Activated T-helper 1 cell treated with anti-CD3 and anti-CD28 coated beads, Interleukin-12 subunit alpha, Interleukin-12 subunit beta, Interleukin-2, Interleukin-4 antibody, amounts not matched to agents 30 ng/mL and 10 ng/mL and 1 ng/mL, durations not matched to agents 14 hours and 24 hours and 36 hours (primary cell): ENCODE measurements around the gene CEP97. TPM values are rescaled to one million over a fixed set of nuclear protein-coding genes. Genes with fewer than 3 reads are reported as not detected.
A peak's percentile ranks its signal among the peaks of the same experiment; 100 is the strongest.
"Not testable (repeated sequence)": the region's sequence is repeated elsewhere in the genome, so short reads cannot be mapped to it uniquely, and the experiment has no call there.

Source experiments
- DNase-seq: peaks from one replicate; pipeline ENCODE4 v3.0.0; 2021; ENCODE audit warnings: low spot score
- H3K27ac Mint-ChIP-seq: one replicate; pipeline ENCODE4 v1.8.0; 2021; ENCODE audit warnings: mild to moderate bottlenecking, mixed read lengths
- H3K27me3 Mint-ChIP-seq: one replicate; pipeline ENCODE4 v1.8.0; 2022; ENCODE audit warnings: mild to moderate bottlenecking, moderate library complexity, mixed read lengths; ENCODE audit not compliant: insufficient read depth
- H3K36me3 Mint-ChIP-seq: one replicate; pipeline ENCODE4 v1.8.0; 2021; ENCODE audit warnings: low read depth, mixed read lengths
- H3K4me1 Mint-ChIP-seq: one replicate; pipeline ENCODE4 v1.8.0; 2021; ENCODE audit warnings: low read depth, mixed read lengths
- H3K4me3 Mint-ChIP-seq: one replicate; pipeline ENCODE4 v1.8.0; 2021; ENCODE audit warnings: mild to moderate bottlenecking, moderate library complexity, mixed read lengths
- H3K9me3 Mint-ChIP-seq: one replicate; pipeline ENCODE4 v1.8.0; 2021; ENCODE audit warnings: mixed read lengths
- intact Hi-C: fragments of 100-400 bp; cut with micrococcal nuclease; formaldehyde crosslinking; loops from one replicate; pipeline ENCODE4 v1.15.1; 2024
- total RNA-seq: library from RNA; stranded (reverse); gene quantifications from 2 replicates; pipeline ENCODE4 v1.2.3, GENCODE V29; 2022

The CEP97 gene
- total RNA-seq, 1 donor from 2014 or later, result 20.2 TPM

DNA sequence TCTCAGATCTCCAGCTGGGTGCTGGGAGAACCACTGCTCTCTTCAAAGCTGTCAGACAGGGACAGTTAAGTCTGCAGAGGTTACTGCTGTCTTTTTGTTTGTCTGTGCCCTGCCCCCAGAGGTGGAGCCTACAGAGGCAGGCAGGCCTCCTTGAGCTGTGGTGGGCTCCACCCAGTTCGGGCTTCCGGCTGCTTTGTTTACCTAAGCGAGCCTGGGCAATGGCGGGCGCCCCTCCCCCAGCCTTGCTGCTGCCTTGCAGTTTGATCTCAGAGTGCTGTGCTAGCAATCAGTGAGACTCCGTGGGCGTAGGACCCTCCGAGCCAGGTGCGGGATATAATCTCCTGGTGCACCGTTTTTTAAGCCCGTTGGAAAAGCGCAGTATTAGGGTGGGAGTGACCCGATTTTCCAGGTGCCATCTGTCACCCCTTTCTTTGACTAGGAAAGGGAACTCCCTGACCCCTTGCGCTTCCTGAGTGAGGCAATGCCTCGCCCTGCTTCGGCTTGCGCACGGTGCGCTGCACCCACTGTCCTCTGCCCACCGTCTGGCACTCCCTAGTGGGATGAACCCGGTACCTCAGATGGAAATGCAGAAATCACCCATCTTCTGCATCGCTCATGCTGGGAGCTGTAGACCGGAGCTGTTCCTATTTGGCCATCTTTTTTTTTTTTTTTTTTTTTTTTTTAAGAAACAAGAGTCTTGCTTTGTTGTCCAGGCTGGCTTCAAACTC, 29.1 kb downstream of the CEP97 start:
- H3K9me3 Mint-ChIP-seq, intact Hi-C loops, H3K27ac Mint-ChIP-seq, H3K4me3 Mint-ChIP-seq, H3K27me3 Mint-ChIP-seq: not testable (repeated sequence)
- DNase-seq, result peak; percentile 16
- H3K4me1 Mint-ChIP-seq, result peaks cover 13% of the 10 kb centered on the region
- peaks cover 48% of the 10 kb centered on the region for H3K36me3 Mint-ChIP-seq

DNA sequence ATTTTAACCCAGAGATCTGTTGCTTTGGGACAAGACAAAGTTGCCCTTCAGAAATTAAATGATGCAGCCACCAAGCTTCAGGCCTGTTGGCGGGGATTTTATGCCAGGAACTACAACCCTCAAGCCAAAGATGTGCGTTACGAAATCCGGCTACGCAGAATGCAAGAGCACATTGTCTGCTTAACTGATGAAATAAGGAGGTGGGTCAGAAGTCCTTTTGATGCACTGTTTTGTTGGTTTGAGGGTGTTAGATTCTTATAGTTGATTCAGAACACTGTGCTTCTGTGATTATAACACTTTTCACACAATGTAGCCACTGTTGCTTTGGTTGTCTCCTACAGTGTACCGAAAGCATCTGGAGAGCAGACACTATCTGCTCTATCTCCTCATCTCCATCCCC, 33.8 kb downstream of the CEP97 start:
- Mint-ChIP-seq H3K9me3 (no peaks in the 10 kb centered on the region), H3K27ac (no peak overlapping the region), H3K4me3 (no peak overlapping the region), H3K4me1 (peaks cover 19% of the 10 kb centered on the region), H3K27me3 (no peaks in the 10 kb centered on the region), H3K36me3 (peaks cover 61% of the 10 kb centered on the region)
- intact Hi-C loops, result no loop called here
- DNase-seq, result no peak

GRCh38 chr3:101762041-101762646, 37.7 kb downstream of the CEP97 start:
- no peak for DNase-seq
- Mint-ChIP-seq H3K4me1 (peaks cover 19% of the 10 kb centered on the region), H3K27ac (no peak overlapping the region), H3K4me3 (no peak overlapping the region), H3K9me3 (no peaks in the 10 kb centered on the region), H3K27me3 (no peaks in the 10 kb centered on the region), H3K36me3 (peaks cover 52% of the 10 kb centered on the region)
- intact Hi-C loops, result no loop called here

GRCh38 chr3:101777745-101778281, 53.4 kb downstream of the CEP97 start:
- not testable (repeated sequence) for H3K27me3 Mint-ChIP-seq, H3K27ac Mint-ChIP-seq, H3K9me3 Mint-ChIP-seq, H3K36me3 Mint-ChIP-seq, DNase-seq
- H3K4me3 Mint-ChIP-seq, result peak overlapping the region; percentile 0
- H3K4me1 Mint-ChIP-seq, result peaks cover 28% of the 10 kb centered on the region
- intact Hi-C loops, result loop anchor here (2.0 to 5.0 kb wide), 3 partner anchors 71 to 1377 kb away; partner anchors contain the start of genes LNP1, NFKBIZ, PCNP and TOMM70

GRCh38 chr3:101778385-101779046, 54.1 kb downstream of the CEP97 start:
- Mint-ChIP-seq H3K36me3 (peaks cover 6% of the 10 kb centered on the region), H3K4me3 (peak overlapping the region; percentile 96), H3K9me3 (no peaks in the 10 kb centered on the region), H3K27me3 (no peaks in the 10 kb centered on the region), H3K27ac (peak overlapping the region; percentile 85), H3K4me1 (peaks cover 31% of the 10 kb centered on the region)
- intact Hi-C loops, result loop anchor here (1.0 to 5.0 kb wide), 9 partner anchors 9 to 1378 kb away; partner anchors contain the start of genes CEP97, LNP1, NFKBIZ and PCNP
- no peak for DNase-seq

- H3K27ac Mint-ChIP-seq, result peak within 1 kb of the TSS; percentile 85
- intact Hi-C loops, result loop anchor here (1.0 to 5.0 kb wide), 9 partner anchors 10 to 1378 kb away; partner anchors contain the start of genes CEP97, LNP1, NFKBIZ and PCNP
- no peaks in the 10 kb centered on the region for H3K27me3 Mint-ChIP-seq
- no peaks in the 10 kb centered on the region for H3K9me3 Mint-ChIP-seq
- peaks cover 38% of the 10 kb centered on the region for H3K4me1 Mint-ChIP-seq
- peak within 1 kb of the TSS; percentile 96 for H3K4me3 Mint-ChIP-seq
- DNase-seq, result peak; percentile 92
- H3K36me3 Mint-ChIP-seq, result peaks cover 13% of the 10 kb centered on the region
These were observed 54.8 kb downstream of the CEP97 start, which contains the start of gene NXPE3 for GRCh38 chr3:101779047-101779821. Gene NXPE3, plus strand, starts transcription at chr3:101779211. Its CDS starts 6,386 bp downstream, at chr3:101785597.

GRCh38 chr3:101779822-101780381, 55.5 kb downstream of the CEP97 start:
- DNase-seq, result no peak
- peak overlapping the region; percentile 96 for H3K4me3 Mint-ChIP-seq
- H3K9me3 Mint-ChIP-seq, result no peaks in the 10 kb centered on the region
- peak overlapping the region; percentile 85 for H3K27ac Mint-ChIP-seq
- H3K36me3 Mint-ChIP-seq, result peaks cover 18% of the 10 kb centered on the region
- peaks cover 45% of the 10 kb centered on the region for H3K4me1 Mint-ChIP-seq
- H3K27me3 Mint-ChIP-seq, result no peaks in the 10 kb centered on the region
- intact Hi-C loops, result loop anchor here (1.0 to 5.0 kb wide), 9 partner anchors 11 to 1379 kb away; partner anchors contain the start of genes CEP97, LNP1, NFKBIZ and PCNP

GRCh38 chr3:101780661-101781060, 56.2 kb downstream of the CEP97 start:
- peak overlapping the region; percentile 96 for H3K4me3 Mint-ChIP-seq
- H3K27ac Mint-ChIP-seq, result no peak overlapping the region
- no peak for DNase-seq
- H3K27me3 Mint-ChIP-seq, result no peaks in the 10 kb centered on the region
- intact Hi-C loops, result no loop called here
- peaks cover 52% of the 10 kb centered on the region for H3K4me1 Mint-ChIP-seq
- H3K36me3 Mint-ChIP-seq, result peaks cover 25% of the 10 kb centered on the region
- H3K9me3 Mint-ChIP-seq, result no peaks in the 10 kb centered on the region

- intact Hi-C loops, result no loop called here
- Mint-ChIP-seq H3K4me1 (peaks cover 57% of the 10 kb centered on the region), H3K27me3 (no peaks in the 10 kb centered on the region), H3K36me3 (peaks cover 28% of the 10 kb centered on the region), H3K27ac (no peak overlapping the region), H3K4me3 (peak overlapping the region; percentile 96), H3K9me3 (no peaks in the 10 kb centered on the region)
- no peak for DNase-seq
These were observed 56.8 kb downstream of the CEP97 start for GRCh38 chr3:101781166-101781565.

GRCh38 chr3:101784855-101785613, 60.6 kb downstream of the CEP97 start:
- peaks cover 55% of the 10 kb centered on the region for H3K4me1 Mint-ChIP-seq
- no peak for DNase-seq
- H3K27ac Mint-ChIP-seq, result peak overlapping the region; percentile 70
- H3K9me3 Mint-ChIP-seq, result no peaks in the 10 kb centered on the region
- no peaks in the 10 kb centered on the region for H3K27me3 Mint-ChIP-seq
- peak overlapping the region; percentile 65 for H3K4me3 Mint-ChIP-seq
- intact Hi-C loops, result no loop called here
- peaks cover 53% of the 10 kb centered on the region for H3K36me3 Mint-ChIP-seq

GRCh38 chr3:101791778-101792177, 67.4 kb downstream of the CEP97 start:
- H3K36me3 Mint-ChIP-seq, result peaks cover 64% of the 10 kb centered on the region
- peaks cover 18% of the 10 kb centered on the region for H3K4me1 Mint-ChIP-seq
- DNase-seq, result no peak
- peaks cover 12% of the 10 kb centered on the region for H3K9me3 Mint-ChIP-seq
- intact Hi-C loops, result no loop called here
- no peak overlapping the region for H3K27ac Mint-ChIP-seq
- H3K27me3 Mint-ChIP-seq, result no peaks in the 10 kb centered on the region
- H3K4me3 Mint-ChIP-seq, result no peak overlapping the region
